GM19372 (cell line): ENCODE measurements around the gene ALCAM.
"Not testable (repeated sequence)": the region's sequence is repeated elsewhere in the genome, so short reads cannot be mapped to it uniquely, and the experiment has no call there.

ENCODE experiments used
- ATAC-seq: cut with Tn5 transposase; IDR thresholded peaks from one replicate; pipeline ENCODE4 v1.9.1; 2021; ENCODE audit warnings: mild to moderate bottlenecking, low read depth, moderate library complexity; ENCODE audit not compliant: unreplicated experiment

Gene ALCAM

GRCh38 chr3:105385819-105386508 lies 19.3 kb downstream of the ALCAM start:
- ATAC-seq, result peak; percentile 72

GRCh38 chr3:105387122-105387751 lies 20.5 kb downstream of the ALCAM start:
- ATAC-seq, result no peak

- ATAC-seq, result no peak
Observed at GRCh38 chr3:105388176-105388575, 21.5 kb downstream of the ALCAM start.

GRCh38 chr3:105389759-105390158 lies 23.1 kb downstream of the ALCAM start:
- not testable (repeated sequence) for ATAC-seq

- ATAC-seq, result not testable (repeated sequence)
Observed at GRCh38 chr3:105392598-105392997, 25.9 kb downstream of the ALCAM start.

- ATAC-seq, result no peak
Observed at GRCh38 chr3:105394177-105394576, 27.5 kb downstream of the ALCAM start.

- ATAC-seq, result no peak
Observed at GRCh38 chr3:105397974-105398373, 31.3 kb downstream of the ALCAM start.

GRCh38 chr3:105398437-105398836 lies 31.7 kb downstream of the ALCAM start:
- no peak for ATAC-seq

- no peak for ATAC-seq
Observed at GRCh38 chr3:105399062-105399461, 32.4 kb downstream of the ALCAM start.

- ATAC-seq, result no peak
Observed at GRCh38 chr3:105399611-105400010, 32.9 kb downstream of the ALCAM start.

GRCh38 chr3:105401254-105401653 lies 34.5 kb downstream of the ALCAM start:
- no peak for ATAC-seq

GRCh38 chr3:105401691-105402149 lies 35.0 kb downstream of the ALCAM start:
- no peak for ATAC-seq

GRCh38 chr3:105402287-105402801 lies 35.6 kb downstream of the ALCAM start:
- ATAC-seq, result no peak

GRCh38 chr3:105403034-105403433 lies 36.3 kb downstream of the ALCAM start:
- not testable (repeated sequence) for ATAC-seq

- ATAC-seq, result no peak
Observed at GRCh38 chr3:105406268-105406667, 39.6 kb downstream of the ALCAM start.

- ATAC-seq, result no peak
Observed at GRCh38 chr3:105409364-105409763, 42.7 kb downstream of the ALCAM start.

- ATAC-seq, result no peak
Observed at GRCh38 chr3:105413343-105413887, 46.7 kb downstream of the ALCAM start.

- ATAC-seq, result no peak
Observed at GRCh38 chr3:105414841-105415240, 48.1 kb downstream of the ALCAM start.

- ATAC-seq, result no peak
Observed at GRCh38 chr3:105415951-105416350, 49.2 kb downstream of the ALCAM start.

- no peak for ATAC-seq
Observed at GRCh38 chr3:105417525-105418289, 51.0 kb downstream of the ALCAM start.

- ATAC-seq, result no peak
Observed at GRCh38 chr3:105422645-105423044, 55.9 kb downstream of the ALCAM start.
